ENCODE data around the gene BAIAP2. TPM values are rescaled to one million over a fixed set of nuclear protein-coding genes. Genes with fewer than 3 reads are reported as not detected.

The BAIAP2 gene
- total and polyA plus RNA-seq, 2 of the 13 experiments (the other 11 are each of a cell fraction or from before 2014, with no cell fraction given): 22.5 to 24.0 TPM

DNA sequence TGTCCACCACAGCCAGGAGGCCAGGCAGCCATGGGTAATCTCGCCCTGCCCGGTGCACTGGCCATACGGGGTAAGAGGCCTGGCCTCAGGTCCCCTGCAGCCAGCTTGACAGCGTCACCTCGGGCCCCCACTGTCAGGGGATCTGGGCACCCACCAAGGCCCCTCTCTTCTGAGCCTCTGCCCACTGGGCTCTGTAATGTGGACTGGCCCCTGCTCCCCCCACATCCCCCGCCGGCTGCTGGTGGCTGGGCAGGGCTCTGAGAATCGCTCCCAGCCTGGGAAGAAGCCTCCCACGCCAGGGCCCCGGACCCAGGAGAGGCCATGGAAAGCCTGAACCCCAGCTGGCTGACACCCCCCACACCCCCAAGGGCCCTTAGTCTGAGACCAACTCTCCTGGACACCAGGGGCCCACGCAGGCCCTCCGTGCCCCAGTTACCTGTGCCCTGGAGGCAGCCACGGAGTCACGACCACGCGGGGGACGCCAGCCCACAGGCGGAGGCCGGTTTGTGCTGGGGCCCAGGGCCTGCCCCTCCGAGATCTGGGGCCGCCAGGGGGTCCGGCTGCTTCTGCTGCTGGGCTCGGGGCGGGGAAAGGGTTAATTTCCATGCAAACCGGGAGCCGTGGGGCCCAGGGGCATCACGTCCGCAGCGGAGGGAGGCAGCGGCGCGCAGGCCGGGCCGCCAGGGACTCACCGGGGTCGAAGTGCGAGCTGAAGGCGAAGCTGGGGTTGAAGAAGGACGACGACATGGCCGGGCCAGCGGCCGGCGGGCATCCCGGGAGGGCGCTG, 130.5 kb downstream of the BAIAP2 start, which contains the start of gene PVALEF (continued):
- TF ChIP-seq, protein P1, sequence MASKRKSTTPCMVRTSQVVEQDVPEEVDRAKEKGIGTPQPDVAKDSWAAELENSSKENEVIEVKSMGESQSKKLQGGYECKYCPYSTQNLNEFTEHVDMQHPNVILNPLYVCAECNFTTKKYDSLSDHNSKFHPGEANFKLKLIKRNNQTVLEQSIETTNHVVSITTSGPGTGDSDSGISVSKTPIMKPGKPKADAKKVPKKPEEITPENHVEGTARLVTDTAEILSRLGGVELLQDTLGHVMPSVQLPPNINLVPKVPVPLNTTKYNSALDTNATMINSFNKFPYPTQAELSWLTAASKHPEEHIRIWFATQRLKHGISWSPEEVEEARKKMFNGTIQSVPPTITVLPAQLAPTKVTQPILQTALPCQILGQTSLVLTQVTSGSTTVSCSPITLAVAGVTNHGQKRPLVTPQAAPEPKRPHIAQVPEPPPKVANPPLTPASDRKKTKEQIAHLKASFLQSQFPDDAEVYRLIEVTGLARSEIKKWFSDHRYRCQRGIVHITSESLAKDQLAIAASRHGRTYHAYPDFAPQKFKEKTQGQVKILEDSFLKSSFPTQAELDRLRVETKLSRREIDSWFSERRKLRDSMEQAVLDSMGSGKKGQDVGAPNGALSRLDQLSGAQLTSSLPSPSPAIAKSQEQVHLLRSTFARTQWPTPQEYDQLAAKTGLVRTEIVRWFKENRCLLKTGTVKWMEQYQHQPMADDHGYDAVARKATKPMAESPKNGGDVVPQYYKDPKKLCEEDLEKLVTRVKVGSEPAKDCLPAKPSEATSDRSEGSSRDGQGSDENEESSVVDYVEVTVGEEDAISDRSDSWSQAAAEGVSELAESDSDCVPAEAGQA (IDR thresholded peaks at IDR 0.05; ENCODE audit: low read depth): no peak
- TF ChIP-seq, protein P1 (CRISPR knock-in tag; IDR thresholded peaks at IDR 0.05; ENCODE audit: borderline replicate concordance): peak; percentile 70; the same call in 1 of the 2 replicates
- TF ChIP-seq SMAD9 (CRISPR knock-in tag; IDR thresholded peaks at IDR 0.05): no peak
- TF ChIP-seq ZNF589 (CRISPR knock-in tag; conservative IDR thresholded peaks at IDR 0.05): no peak
- TF ChIP-seq, protein P2, sequence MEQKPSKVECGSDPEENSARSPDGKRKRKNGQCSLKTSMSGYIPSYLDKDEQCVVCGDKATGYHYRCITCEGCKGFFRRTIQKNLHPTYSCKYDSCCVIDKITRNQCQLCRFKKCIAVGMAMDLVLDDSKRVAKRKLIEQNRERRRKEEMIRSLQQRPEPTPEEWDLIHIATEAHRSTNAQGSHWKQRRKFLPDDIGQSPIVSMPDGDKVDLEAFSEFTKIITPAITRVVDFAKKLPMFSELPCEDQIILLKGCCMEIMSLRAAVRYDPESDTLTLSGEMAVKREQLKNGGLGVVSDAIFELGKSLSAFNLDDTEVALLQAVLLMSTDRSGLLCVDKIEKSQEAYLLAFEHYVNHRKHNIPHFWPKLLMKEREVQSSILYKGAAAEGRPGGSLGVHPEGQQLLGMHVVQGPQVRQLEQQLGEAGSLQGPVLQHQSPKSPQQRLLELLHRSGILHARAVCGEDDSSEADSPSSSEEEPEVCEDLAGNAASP (CRISPR knock-in tag; IDR thresholded peaks at IDR 0.05; ENCODE audit: borderline replicate concordance): peak; percentile 55; the same call in 1 of the 2 replicates
- peak; percentile 67; the same call in 1 of the 2 replicates for TF ChIP-seq IRX3 (CRISPR knock-in tag; IDR thresholded peaks at IDR 0.05; ENCODE audit: borderline replicate concordance, low read depth)
- peak; percentile 59; the same call in 1 of the 2 replicates for TF ChIP-seq ZBTB7A (CRISPR knock-in tag; IDR thresholded peaks at IDR 0.05)
- 0 out of 2 replicates have a peak, but pooled peaks have one; percentile 22 for TF ChIP-seq ERF (CRISPR knock-in tag; IDR thresholded peaks at IDR 0.05)
- TF ChIP-seq ZNF782 (CRISPR knock-in tag; IDR thresholded peaks at IDR 0.05; ENCODE audit: borderline replicate concordance): no peak
- no peak for TF ChIP-seq TCF7 (IDR thresholded peaks at IDR 0.05; ENCODE audit: low read depth)
- peak; percentile 89; the same call in 1 of the 2 replicates for TF ChIP-seq ZFP90 (CRISPR knock-in tag; IDR thresholded peaks at IDR 0.05; ENCODE audit: borderline replicate concordance)
- TF ChIP-seq PAWR (CRISPR knock-in tag; IDR thresholded peaks at IDR 0.05; ENCODE audit: borderline replicate concordance): no peak; the same call in 1 of the 2 replicates
- TF ChIP-seq NFE2L2 (IDR thresholded peaks at IDR 0.05; ENCODE audit: low read length): no peak
- TF ChIP-seq YY1 (IDR thresholded peaks at IDR 0.05; ENCODE audit: insufficient read depth, insufficient replicate concordance, low read depth, low read length): peak; percentile 82
- TF ChIP-seq HNRNPLL (IDR thresholded peaks at IDR 0.05; ENCODE audit: low read depth, low read length, poor library complexity, severe bottlenecking): peak; percentile 81
- 0 out of 2 replicates have a peak, but pooled peaks have one; percentile 26 for TF ChIP-seq SIX4 (CRISPR knock-in tag; IDR thresholded peaks at IDR 0.05)
- TF ChIP-seq DR1 (CRISPR knock-in tag; IDR thresholded peaks at IDR 0.05): no peak
- peak; percentile 36 for TF ChIP-seq XRCC5 (optimal IDR thresholded peaks at IDR 0.05; ENCODE audit: low read length)
- TF ChIP-seq KAT8 (CRISPR knock-in tag; IDR thresholded peaks at IDR 0.05): peak; percentile 63; the same call in 1 of the 2 replicates
- TF ChIP-seq ZNF547 (CRISPR knock-in tag; IDR thresholded peaks at IDR 0.05): peak; percentile 85; the same call in 1 of the 2 replicates
- TF ChIP-seq, protein P3, sequence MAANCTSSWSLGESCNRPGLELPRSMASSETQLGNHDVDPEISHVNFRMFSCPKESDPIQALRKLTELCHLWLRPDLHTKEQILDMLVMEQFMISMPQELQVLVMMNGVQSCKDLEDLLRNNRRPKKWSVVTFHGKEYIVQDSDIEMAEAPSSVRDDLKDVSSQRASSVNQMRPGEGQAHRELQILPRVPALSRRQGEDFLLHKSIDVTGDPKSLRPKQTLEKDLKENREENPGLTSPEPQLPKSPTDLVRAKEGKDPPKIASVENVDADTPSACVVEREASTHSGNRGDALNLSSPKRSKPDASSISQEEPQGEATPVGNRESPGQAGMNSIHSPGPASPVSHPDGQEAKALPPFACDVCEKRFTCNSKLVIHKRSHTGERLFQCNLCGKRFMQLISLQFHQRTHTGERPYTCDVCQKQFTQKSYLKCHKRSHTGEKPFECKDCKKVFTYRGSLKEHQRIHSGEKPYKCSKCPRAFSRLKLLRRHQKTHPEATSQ (CRISPR knock-in tag; IDR thresholded peaks at IDR 0.05; ENCODE audit: borderline replicate concordance): no peak
